Astrocyte of the hippocampus (primary cell): ENCODE measurements around the gene PRSS21.

Experiments
- DNase-seq: peaks from one replicate; pipeline ENCODE4 v3.0.0; 2011; ENCODE audit warnings: low read depth, low spot score

The PRSS21 gene

GRCh38 chr16:2816751-2817339 is at the start of gene PRSS21:
PRSS21 (plus strand) TSS chr16:2817237; CDS start chr16:2817269, 32 bp downstream.
- DNase-seq: no peak

GRCh38 chr16:2767891-2768290 is 49.1 kb upstream of the PRSS21 start:
- no peak for DNase-seq

GRCh38 chr16:2768403-2769089 is 48.5 kb upstream of the PRSS21 start:
- DNase-seq: no peak

GRCh38 chr16:2769100-2769529 is 47.9 kb upstream of the PRSS21 start:
- DNase-seq: no peak

GRCh38 chr16:2769675-2770056 is 47.4 kb upstream of the PRSS21 start:
- no peak for DNase-seq

GRCh38 chr16:2770057-2770951 is 46.7 kb upstream of the PRSS21 start:
- DNase-seq: no peak

- DNase-seq: no peak
Measured at GRCh38 chr16:2771496-2772402, 45.3 kb upstream of the PRSS21 start.

- no peak for DNase-seq
Measured at GRCh38 chr16:2773188-2773968, 43.7 kb upstream of the PRSS21 start.

GRCh38 chr16:2774161-2774891 is 42.7 kb upstream of the PRSS21 start:
- no peak for DNase-seq

- DNase-seq: no peak
Measured at GRCh38 chr16:2775131-2775716, 41.8 kb upstream of the PRSS21 start.

- DNase-seq: peak; percentile 28
Measured at GRCh38 chr16:2775765-2776499, 41.1 kb upstream of the PRSS21 start.

GRCh38 chr16:2776500-2777139 is 40.4 kb upstream of the PRSS21 start:
- DNase-seq: peak; percentile 56

GRCh38 chr16:2777231-2777902 is 39.7 kb upstream of the PRSS21 start, which contains the start of gene ELOB:
ELOB (minus strand) TSS chr16:2777280; CDS start chr16:2777239, 41 bp downstream.
- DNase-seq: peak; percentile 97

- DNase-seq: peak; percentile 52
Measured at GRCh38 chr16:2777903-2778629, 39.0 kb upstream of the PRSS21 start.

- DNase-seq: no peak
Measured at GRCh38 chr16:2778630-2778958, 38.4 kb upstream of the PRSS21 start.

GRCh38 chr16:2779151-2779920 is 37.7 kb upstream of the PRSS21 start:
- DNase-seq: no peak
